HG02970 (cell line): ENCODE results near the gene SOAT2.
"Not testable (repeated sequence)": the region's sequence is repeated elsewhere in the genome, so short reads cannot be mapped to it uniquely, and the experiment has no call there.

Experiments
- ATAC-seq: cut with Tn5 transposase; IDR thresholded peaks from one replicate; pipeline ENCODE4 v1.9.1; 2021; ENCODE audit warnings: mild to moderate bottlenecking, moderate library complexity, moderate number of reproducible peaks; ENCODE audit not compliant: unreplicated experiment, low FRiP score

SOAT2 gene

DNA sequence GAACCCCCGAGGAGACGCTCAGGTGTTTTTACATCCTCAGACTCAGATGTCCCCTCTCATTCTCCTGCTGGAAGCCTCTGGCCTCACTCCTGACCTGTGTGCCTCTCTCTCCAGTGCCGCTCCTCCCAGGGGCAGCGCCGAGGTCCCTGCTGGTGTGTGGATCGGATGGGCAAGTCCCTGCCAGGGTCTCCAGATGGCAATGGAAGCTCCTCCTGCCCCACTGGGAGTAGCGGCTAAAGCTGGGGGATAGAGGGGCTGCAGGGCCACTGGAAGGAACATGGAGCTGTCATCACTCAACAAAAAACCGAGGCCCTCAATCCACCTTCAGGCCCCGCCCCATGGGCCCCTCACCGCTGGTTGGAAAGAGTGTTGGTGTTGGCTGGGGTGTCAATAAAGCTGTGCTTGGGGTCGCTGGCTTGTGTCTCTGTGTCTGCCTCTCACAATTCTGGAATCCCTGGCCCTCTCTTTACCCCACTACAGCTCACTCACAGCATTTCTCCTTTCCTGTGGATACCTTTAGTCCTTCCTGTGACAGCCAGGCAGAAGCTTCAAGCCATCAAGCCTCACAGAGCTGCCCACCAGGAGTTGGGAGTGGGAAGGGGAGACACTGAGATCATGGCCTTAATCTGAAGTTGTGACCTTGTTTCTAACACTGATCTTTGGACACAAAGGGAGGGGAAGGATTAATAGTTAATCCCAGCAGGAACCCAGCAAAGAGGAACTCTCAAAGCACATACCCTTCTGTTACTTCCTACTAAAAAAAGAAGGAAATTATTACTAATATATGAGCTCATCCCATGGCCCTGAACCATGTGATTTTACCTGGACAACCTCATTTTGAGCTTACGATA, 1.1 kb upstream of the SOAT2 start:
- ATAC-seq: no peak

DNA sequence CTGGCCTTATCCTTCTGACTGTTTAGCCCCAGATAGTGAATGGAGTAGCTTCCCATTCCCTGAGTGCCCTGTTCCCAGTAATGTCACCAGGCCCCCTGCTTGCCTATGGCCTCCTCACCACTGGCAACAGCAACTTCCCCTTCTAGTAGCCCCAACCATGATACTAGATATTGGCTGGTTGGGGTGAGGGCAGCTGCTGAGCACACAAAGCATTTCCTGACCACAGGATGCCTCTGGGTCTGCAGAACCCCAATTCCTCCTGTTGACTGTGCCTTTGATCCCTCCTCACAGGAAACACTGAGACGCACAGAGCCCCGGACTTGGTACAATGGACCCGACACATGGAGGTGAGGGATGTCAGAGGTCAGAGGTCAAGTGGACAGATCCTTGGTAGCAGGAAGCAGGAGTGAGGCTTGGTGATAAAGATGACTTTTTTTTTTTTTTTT, 597 bp downstream of the SOAT2 start:
- ATAC-seq: no peak

DNA sequence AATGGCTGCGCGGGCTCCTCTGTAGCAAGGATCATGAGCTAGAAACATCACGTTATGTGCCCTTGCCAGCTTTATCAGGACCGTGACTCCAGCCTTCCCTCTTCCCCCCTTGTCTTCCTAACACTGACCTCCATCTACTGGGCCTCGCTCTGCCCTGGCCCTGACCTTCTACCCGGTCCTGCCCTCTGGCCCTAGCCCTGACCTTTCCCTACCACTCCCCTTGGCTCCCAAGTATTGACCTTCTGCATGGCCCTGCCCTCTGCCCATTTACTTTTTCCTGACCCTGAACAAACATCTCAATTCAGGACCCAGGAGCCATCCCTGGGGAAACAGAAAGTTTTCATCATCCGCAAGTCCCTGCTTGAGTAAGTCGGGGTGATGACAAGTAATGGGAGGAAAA, 2.0 kb downstream of the SOAT2 start:
- no peak for ATAC-seq

DNA sequence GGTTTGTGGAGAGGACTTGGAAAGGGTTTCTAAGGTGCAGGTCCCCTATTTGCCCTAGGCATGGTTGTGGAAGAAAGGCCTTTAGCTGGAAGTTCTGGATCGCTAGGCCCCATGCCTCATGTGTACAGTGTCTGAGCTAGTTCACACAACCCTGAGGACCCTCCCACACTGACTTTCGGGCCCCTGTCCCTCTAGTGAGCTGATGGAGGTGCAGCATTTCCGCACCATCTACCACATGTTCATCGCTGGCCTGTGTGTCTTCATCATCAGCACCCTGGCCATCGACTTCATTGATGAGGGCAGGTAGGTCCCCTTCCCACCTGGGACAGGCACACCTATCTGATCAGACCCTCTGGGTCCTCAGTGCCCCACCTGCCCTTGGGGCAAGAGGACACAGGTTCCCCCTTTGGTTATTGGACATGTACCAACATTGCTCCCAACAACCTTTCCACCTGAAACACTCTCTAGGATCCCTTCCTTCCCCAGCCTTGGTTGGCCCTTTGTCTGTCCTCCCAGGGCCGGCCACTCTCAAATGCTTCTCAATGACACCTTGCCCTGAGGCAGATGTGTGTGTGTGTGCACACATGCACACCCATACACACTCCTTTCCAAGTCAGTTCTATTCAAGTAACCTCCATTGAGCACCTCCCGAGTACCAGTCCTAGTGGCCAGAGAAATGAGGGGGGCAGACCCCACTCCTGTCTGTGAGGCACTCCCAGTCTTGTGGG, 2.6 kb downstream of the SOAT2 start:
- no peak for ATAC-seq

DNA sequence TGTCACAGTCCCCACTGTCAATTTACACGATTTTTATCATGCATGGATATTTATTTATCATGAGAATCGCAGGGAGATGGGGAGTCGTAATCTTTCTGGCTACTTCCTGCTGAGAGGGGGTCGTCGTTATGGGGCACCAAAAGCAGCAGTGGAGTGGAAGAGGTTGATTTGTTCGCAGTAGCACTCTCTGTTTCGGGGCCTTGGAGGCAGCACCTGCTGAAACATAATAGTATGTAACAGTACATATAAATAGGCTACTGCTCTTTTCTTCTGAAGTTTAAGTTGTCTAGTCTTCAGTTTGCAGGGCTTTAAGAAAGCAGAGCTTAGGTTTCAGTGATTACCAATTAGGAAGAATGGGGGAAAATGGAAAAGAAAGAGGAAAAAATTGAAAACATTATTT, 3.8 kb downstream of the SOAT2 start:
- no peak for ATAC-seq

DNA sequence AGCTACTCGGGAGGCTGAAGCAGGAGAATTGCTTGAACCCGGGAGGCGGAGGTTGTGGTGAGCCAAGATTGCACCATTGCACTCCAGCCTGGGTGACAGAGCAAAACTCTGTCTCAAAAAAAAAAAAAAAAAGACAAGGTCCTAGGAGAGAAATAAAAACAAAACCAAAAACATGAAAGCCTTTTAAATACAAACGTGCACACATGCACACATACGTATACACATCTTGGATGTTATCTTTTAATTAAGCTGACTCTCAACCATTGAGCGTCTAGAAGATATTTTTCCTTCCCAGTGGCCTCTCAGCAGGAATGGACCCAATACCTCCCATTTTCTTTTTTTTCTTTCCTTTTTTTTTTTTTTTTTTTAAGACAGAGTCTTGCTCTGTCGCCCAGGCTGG, 9.1 kb downstream of the SOAT2 start:
- not testable (repeated sequence) for ATAC-seq

DNA sequence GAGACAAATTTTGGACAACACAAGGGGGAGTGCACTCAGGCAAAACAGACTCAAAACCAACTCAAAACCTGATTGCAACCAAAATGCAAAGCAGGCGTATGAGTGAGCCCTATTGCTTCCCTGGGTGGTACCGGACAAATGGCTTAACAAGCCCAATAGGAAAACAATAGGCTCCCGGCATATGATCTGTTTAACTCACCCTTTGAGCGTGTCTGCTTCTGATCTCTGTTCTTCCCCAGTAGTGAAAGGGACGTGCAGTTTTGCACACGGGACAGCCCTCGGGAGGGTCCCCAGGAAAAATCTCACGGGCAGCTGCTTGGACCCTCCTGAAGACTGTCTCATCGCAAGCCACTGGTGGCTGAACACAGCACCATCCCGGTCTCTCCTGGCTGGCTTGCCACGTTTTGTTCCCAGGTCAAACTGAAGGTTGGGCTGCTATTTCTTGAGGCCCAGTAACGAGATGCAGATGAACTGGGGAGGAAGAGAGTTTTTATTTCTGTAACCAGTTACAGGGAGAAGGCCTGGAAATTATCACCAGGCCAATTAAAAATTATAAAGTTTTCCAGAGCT, 9.9 kb downstream of the SOAT2 start:
- no peak for ATAC-seq

DNA sequence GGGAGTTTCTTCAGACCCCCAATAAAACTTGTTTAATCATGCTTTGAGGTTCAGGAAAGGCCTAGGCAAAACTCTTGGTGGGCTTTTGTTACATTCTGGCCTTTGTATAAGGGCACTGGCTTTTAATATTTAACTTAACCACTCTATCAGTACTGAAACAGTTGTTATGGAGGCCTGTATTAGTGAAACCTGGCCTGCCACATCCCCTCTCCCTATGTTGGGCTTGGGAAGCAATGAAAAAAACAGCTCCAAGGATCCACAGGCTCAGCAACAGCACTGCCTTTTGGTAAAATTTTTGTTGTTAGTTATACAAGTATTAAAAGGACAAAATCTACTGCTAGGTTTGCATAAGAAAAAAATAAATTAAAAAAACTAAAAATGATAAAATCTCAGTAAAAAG, 10.7 kb downstream of the SOAT2 start:
- no peak for ATAC-seq

DNA sequence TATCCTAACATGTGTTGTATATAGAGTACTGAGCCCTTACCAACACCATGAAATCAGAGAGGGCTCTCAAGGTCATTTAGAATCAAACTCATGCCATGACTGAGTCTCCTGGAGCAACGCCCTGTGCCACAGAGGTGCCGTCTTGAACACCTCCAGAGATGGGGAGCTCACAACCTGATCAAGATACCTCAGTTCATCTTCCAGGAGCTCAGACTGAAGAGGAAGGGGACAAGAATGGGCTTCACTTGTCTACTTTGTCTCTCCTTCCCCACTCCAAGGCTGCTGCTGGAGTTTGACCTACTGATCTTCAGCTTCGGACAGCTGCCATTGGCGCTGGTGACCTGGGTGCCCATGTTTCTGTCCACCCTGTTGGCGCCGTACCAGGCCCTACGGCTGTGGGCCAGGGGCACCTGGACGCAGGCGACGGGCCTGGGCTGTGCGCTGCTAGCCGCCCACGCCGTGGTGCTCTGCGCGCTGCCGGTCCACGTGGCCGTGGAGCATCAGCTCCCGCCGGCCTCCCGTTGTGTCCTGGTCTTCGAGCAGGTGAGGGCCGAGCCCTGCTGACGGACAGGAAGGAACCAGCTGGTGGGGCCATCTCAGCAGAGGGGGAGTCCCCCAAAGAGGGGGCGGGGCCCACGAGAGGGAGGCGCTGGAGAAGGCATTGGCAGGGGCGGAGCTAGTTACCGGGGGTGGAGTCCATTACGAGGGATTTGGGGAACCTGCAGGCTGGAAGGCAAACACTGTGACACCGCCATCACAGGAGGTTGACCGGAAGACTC, 12.0 kb downstream of the SOAT2 start:
- no peak for ATAC-seq

DNA sequence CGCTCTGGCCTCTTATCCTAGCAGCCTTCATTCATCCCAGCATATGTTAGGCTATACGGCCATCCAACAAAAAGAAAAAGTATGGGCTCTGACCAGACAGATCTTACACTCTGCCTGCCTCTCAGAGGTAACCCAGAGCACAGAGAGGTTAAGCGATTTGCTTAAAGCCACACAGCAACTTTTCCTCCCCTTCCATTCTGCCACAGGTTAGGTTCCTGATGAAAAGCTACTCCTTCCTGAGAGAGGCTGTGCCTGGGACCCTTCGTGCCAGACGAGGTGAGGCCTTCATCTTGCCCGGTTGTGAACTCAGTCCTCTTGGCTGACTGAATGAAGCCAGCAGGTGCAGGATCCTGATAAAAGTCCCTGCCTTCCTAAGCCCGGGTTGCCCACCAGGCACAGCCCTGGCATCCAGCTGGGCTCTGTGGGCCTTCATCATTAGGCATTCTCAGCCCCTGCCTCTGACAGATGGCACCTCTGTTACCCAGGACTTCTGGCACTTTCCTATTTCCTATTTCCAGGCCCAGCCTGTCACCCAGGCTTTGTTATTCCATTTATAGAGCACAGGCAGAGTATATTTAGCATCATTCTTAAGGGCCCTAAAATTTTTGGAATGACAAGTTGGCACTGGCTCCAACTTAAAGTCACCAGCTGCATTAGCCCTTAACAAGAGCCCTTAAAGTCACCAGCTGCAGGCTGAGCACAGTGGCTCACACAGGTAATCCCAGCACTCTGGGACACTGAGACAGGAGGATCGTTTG, 12.8 kb downstream of the SOAT2 start:
- ATAC-seq: no peak

DNA sequence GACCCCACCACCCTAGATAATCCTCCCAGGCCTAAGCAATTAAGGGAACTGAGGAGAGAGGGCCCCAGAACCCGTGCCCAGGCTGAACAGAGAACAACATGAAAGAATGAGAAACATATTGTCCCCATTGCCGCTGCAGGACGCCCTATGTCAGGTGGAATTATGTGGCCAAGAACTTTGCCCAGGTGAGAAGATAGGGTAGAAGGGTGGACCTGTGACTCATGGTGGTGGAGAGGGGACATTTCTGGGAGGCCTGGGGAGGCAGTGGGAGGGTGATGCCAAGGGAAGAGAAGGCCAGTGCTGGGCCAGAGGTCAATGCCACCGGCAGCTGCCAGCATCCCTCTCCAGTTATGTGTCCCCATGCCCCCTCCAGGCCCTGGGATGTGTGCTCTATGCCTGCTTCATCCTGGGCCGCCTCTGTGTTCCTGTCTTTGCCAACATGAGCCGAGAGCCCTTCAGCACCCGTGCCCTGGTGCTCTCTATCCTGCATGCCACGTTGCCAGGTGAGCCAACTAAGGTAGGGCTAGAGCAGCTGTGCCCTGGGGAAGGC, 15.5 kb downstream of the SOAT2 start:
- ATAC-seq: no peak

DNA sequence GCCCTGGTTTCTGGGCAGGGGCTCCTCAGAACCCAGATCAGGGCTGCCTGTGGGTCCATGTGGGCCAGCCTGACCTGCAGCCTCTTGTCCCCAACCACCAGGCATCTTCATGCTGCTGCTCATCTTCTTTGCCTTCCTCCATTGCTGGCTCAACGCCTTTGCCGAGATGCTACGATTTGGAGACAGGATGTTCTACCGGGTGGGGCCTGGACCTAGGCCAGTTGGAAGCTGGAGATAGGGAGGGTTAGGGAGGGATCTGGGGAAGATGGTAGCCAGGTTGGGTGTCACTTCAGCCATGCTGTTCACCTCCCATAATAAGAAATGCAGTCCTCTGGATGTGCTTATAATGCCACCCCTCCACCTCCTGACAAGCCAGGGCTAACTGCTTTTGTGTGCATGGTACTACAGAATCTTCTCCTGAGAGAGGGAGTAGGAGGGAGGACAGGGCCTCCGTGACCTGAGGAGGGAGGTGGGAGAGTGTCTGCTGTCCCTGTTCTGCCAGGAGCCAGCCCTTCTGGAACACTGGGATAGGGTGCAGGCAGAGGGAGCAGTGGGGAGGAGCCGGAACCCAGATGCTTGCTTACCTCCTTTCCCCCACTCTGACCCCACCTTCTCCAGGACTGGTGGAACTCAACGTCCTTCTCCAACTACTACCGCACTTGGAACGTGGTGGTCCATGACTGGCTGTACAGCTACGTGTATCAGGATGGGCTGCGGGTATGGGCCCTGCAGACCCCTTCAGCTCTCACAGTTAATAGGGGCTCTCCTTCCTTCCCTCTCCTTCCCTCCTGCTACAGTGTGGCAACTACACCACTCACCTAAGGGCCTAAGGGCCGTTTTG, 17.6 kb downstream of the SOAT2 start:
- ATAC-seq: no peak

DNA sequence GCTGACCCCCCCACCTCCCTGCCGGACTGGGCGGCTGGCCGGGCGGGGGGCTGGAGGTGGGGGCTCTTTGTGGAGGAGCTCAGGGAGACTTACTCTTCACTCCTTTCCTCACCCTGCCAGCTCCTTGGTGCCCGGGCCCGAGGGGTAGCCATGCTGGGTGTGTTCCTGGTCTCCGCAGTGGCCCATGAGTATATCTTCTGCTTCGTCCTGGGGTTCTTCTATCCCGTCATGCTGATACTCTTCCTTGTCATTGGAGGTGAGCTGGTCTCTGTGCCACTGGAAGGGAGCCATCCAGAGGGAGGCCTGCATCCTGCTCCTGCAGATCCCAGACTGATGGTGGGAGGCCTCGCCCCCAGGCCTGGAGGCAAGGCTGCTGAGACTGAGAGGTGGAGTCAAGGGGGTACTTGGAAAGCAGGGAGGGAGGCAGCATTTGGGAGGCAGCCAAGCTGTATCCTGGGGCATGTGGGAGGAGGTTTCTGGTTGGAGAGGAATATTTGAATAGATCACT, 19.7 kb downstream of the SOAT2 start:
- ATAC-seq: no peak

DNA sequence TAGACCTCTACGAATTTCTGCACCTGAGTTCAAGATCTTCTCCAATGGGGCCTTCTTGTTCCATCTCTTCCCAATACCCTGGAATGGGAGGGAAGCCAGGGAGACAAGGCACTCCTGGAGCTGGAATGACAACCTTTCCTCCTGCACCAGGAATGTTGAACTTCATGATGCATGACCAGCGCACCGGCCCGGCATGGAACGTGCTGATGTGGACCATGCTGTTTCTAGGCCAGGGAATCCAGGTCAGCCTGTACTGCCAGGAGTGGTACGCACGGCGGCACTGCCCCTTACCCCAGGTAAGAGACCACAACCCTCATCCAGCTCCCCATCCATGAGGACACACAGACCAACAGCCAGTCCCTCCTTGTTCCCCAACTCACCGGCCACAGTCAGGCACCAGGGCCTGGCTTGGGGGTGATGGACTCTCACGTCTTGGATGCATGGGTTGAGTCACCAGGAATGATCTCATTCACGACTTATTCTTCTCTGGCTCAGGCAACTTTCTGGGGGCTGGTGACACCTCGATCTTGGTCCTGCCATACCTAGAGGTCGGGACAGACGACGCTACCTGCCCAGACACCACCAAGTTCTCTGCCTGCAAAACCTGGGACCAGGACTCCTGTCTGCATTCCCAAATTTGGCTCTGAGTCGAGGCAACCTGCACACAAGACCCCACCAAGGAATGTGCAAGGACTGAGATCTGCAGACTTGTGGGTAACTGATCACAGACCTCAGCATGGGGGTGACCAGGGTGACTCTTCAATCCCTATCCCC, 20.5 kb downstream of the SOAT2 start:
- no peak for ATAC-seq

DNA sequence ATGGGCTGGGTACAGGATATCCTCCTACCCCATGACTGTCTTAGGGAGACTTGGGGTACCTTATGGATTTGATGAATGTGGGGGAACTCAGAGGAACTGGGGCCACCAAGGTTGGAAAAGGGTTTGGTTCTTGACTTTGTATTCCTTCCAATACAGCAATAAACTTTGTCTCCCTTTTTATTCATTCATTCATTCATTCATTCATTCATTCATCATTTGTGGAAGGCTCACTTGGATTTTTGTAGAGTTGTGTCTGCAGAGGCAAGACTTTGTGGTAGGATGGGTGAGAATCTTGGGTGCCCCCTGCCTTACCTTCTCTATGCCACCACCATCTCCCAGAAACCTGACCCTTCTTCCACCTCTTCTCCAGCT, 21.1 kb downstream of the SOAT2 start:
- no peak for ATAC-seq

DNA sequence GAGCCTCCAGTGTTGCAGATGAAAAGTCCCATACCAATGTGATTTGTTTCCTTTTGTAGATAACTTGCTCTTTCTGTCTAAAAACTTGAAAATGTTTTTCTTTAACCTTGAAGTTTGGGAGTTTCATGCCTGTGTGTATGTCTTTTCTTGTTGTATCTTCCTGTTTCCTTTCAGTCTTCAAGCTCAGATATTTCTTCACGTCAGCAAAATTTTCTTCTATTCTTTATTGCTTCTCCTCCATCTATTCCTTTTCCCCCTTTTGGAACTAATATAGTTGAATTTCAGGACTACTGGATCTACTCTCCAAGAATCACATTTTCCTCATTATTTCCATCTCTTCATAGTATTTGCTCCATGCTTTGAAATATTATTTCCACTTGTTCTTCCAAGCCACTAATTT, 23.9 kb downstream of the SOAT2 start:
- ATAC-seq: no peak

DNA sequence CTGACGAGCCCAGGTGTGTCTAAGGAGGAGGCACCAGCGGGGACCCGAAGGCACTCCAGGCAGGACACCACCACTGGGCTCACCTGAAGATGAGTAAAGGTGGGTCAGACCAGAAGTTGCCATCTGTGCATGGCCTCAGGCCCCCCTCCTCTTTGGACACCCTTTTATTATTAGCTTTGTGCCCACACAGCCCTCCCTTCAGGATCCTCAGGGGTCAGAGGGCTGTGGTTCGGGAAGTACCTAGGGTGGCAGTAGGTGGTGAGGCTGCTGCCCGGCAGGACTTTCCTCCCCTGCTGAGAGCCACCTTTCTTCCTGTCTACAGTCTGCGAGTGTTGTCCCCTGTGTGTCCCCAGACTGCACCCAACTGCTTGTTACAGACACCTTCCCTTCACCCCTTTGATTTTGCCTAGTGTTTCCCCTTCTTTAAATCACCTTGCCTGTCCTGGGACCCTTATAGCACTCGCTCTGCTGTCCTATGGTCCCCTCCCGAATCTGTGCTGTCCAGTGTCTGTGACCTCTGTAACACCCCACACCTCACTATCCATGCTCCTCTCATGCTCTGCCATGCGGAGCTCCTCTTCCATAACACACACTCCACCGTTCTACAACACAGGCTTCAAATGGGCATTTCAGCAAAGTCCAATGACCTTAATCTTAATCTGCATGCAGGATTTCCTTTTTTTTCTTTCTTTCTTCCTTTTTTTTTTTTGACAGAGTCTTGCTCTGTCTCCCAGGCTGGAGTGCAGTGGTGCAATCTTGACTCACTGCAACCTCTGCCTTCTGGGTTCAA, 25.7 kb downstream of the SOAT2 start:
- no peak for ATAC-seq
